ENCODE data around the gene MPIG6B.

DNA sequence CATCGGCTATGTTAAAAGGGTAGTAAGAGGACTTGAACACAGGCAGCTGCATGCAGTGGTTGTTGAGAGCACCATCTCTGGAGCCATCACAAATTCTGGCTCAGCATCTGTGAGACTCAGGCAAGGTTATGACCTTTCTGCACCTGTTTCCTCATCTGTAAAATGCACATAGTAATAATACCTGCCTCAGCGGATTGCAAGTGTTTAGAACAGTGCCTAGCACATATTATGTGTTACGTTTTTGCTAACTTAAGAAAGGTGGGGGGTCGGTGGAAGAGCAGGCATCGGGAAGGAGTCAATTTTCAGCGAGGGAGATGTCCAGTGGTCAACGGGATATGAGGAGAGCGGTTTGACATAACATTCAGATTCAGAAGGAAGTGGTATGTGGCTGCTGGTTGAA lies 45.2 kb upstream of the MPIG6B start:
- TF ChIP-seq, protein P1, sequence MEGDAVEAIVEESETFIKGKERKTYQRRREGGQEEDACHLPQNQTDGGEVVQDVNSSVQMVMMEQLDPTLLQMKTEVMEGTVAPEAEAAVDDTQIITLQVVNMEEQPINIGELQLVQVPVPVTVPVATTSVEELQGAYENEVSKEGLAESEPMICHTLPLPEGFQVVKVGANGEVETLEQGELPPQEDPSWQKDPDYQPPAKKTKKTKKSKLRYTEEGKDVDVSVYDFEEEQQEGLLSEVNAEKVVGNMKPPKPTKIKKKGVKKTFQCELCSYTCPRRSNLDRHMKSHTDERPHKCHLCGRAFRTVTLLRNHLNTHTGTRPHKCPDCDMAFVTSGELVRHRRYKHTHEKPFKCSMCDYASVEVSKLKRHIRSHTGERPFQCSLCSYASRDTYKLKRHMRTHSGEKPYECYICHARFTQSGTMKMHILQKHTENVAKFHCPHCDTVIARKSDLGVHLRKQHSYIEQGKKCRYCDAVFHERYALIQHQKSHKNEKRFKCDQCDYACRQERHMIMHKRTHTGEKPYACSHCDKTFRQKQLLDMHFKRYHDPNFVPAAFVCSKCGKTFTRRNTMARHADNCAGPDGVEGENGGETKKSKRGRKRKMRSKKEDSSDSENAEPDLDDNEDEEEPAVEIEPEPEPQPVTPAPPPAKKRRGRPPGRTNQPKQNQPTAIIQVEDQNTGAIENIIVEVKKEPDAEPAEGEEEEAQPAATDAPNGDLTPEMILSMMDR (IDR thresholded peaks at IDR 0.05; ENCODE audit: insufficient read depth, low read depth, low read length), result no peak
- TF ChIP-seq EZH2 (IDR thresholded peaks at IDR 0.05; ENCODE audit: insufficient read depth, low read length), result no peak
